Measurements from ENCODE around the gene FAM168A. TPM values are rescaled to one million over a fixed set of nuclear protein-coding genes. Genes with fewer than 3 reads are reported as not detected.

FAM168A gene
- total RNA-seq, 3 donors from 2014 or later (not counting 1 experiment from before 2014, with no cell fraction given): 27.4 to 39.8 (median 30.4) TPM

DNA sequence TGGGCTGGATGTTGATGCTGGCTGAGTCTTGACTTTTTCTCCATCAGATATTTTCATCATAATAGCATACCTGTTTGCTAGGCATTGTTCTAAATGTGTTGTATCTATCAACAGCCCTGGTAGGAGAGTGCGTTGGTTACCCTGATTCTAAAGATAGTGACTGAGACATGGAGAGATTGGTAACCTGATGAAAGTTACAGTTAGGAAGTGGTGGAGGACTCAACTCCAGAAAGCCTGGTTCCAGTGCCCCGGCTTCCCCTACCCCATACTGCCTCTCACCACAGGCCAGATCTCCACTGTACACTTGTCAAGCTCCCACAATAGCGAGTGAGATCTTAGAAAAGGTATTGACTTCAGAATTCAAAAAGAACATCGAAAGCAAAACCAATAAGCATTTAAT, 244.5 kb downstream of the FAM168A start:
- Histone ChIP-seq H3K4me1 (ENCODE audit: control insufficient read depth, insufficient read depth, low read length) (no peaks in the 10 kb centered on the region), H3K27ac (ENCODE audit: low read length) (no peak overlapping the region), H3K27me3 (ENCODE audit: control insufficient read depth, insufficient read depth, low read length) (no peaks in the 10 kb centered on the region), H3K36me3 (ENCODE audit: control insufficient read depth, insufficient read depth, low read length) (no peaks in the 10 kb centered on the region), H3K9me3 (ENCODE audit: control insufficient read depth, insufficient read depth, low read length) (no peaks in the 10 kb centered on the region), H3K4me3 (ENCODE audit: low read length) (no peak overlapping the region)
- no peak overlapping the region for H3K27ac Mint-ChIP-seq
- DNase-seq (no peak), ATAC-seq (no peak)
- H3K9me3 Mint-ChIP-seq: no peaks in the 10 kb centered on the region
- H3K27me3 Mint-ChIP-seq (ENCODE audit: low read depth in 2 of 2): no peaks in the 10 kb centered on the region
- peaks cover 0 to 5% of the 10 kb centered on the region in 2 donors for H3K4me1 Mint-ChIP-seq
- 43% methylated on average over 3 of the region's 4 CpGs for WGBS (ENCODE audit: insufficient coverage)
- H3K4me3 Mint-ChIP-seq: no peak overlapping the region
- intact Hi-C loops (cut with micrococcal nuclease): no loop called here
- TF ChIP-seq, protein P1, sequence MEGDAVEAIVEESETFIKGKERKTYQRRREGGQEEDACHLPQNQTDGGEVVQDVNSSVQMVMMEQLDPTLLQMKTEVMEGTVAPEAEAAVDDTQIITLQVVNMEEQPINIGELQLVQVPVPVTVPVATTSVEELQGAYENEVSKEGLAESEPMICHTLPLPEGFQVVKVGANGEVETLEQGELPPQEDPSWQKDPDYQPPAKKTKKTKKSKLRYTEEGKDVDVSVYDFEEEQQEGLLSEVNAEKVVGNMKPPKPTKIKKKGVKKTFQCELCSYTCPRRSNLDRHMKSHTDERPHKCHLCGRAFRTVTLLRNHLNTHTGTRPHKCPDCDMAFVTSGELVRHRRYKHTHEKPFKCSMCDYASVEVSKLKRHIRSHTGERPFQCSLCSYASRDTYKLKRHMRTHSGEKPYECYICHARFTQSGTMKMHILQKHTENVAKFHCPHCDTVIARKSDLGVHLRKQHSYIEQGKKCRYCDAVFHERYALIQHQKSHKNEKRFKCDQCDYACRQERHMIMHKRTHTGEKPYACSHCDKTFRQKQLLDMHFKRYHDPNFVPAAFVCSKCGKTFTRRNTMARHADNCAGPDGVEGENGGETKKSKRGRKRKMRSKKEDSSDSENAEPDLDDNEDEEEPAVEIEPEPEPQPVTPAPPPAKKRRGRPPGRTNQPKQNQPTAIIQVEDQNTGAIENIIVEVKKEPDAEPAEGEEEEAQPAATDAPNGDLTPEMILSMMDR (IDR thresholded peaks at IDR 0.05): no peak
- no peaks in the 10 kb centered on the region for H3K36me3 Mint-ChIP-seq

DNA sequence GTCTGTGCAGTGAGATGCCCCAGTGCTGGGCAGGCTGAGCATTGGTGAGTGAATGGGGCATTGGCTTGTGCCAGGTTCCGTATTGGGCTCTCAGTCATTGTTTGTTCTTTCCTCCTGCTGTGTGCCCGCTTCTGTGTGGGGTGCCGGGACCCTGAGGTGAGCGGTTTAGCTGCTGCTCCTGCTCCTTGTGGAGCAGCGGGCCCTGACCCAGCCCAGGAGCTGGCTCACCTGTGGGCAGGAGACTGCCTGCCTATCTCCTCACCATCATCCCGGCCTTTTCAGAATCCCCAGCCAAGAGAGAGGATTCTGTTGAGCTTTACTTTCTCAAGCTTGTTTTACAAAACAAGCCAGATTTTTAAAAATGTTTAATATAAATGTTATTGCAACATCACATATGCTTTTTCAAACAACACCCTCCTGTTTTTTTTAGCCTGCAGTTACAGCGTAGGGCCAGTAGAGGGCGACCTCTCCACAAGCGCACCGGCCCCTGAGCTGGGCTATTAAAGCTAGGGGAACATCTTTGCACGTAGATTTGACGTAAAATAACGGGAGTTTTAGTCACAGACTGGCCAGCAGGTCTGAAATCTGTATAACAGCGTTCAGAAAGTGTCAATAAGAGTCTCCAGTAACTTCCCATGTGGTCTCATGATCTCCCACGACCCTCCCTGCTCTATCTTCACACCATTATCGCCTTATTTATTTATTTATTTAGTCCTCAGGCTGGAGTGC, 246.8 kb downstream of the FAM168A start:
- Mint-ChIP-seq H3K36me3 (no peaks in the 10 kb centered on the region), H3K9me3 (no peaks in the 10 kb centered on the region), H3K4me3 (no peak overlapping the region), H3K27me3 (ENCODE audit: low read depth in 2 of 2) (peaks cover 0 to 3% of the 10 kb centered on the region in 2 donors), H3K27ac (peak overlapping the region; percentile 53 to 54), H3K4me1 (peaks cover 0 to 5% of the 10 kb centered on the region in 2 donors)
- WGBS (ENCODE audit: insufficient coverage): 35% methylated on average over 15 of the region's 16 CpGs
- Histone ChIP-seq H3K9me3 (ENCODE audit: control insufficient read depth, insufficient read depth, low read length) (no peaks in the 10 kb centered on the region), H3K27me3 (ENCODE audit: control insufficient read depth, insufficient read depth, low read length) (no peaks in the 10 kb centered on the region), H3K4me3 (ENCODE audit: low read length) (no peak overlapping the region), H3K4me1 (ENCODE audit: control insufficient read depth, insufficient read depth, low read length) (no peaks in the 10 kb centered on the region), H3K27ac (ENCODE audit: low read length) (no peak overlapping the region), H3K36me3 (ENCODE audit: control insufficient read depth, insufficient read depth, low read length) (no peaks in the 10 kb centered on the region)
- ATAC-seq (peak; percentile 94 to 98 (median 95)), DNase-seq (peak; percentile 55 to 88)
- TF ChIP-seq, protein P1 (IDR thresholded peaks at IDR 0.05): peak; percentile 98
- intact Hi-C loops (cut with micrococcal nuclease): loop anchor here (1.0 to 2.0 kb wide), 3 partner anchors 26 to 310 kb away; partner anchors contain the start of gene RELT

Other genes starting within 250 kb of the FAM168A start
- gene RELT, start 221.7 kb downstream of the FAM168A start, total RNA-seq: 100 to 1,000 TPM; 132 to 264 (median 151) TPM
- 1 to 10 TPM; 2.9 to 4.3 (median 3.9) TPM for gene PLEKHB1, start 48.5 kb upstream of the FAM168A start, total RNA-seq
- gene RAB6A, start 163.0 kb upstream of the FAM168A start, total RNA-seq: 100 to 1,000 TPM in 1 of 3 donors, 10 to 100 TPM in 2; 72.2 to 107 (median 97.7) TPM
- 10 to 100 TPM; 19.5 to 24.9 (median 21.2) TPM for gene MRPL48, start 189.8 kb upstream of the FAM168A start, total RNA-seq

All from natural killer cell (primary cell).